Heart left ventricle (tissue), 13 donors: ENCODE data around the gene COMMD10.

ENCODE experiments used
- CTCF ChIP-seq, 12 donors: fragments of 200-600 bp; sonication (generic) in 4 of 12; IDR thresholded peaks; one replicate each; pipeline versions ENCODE4 v1.5.0 to v1.8.0; 2018 to 2022; ENCODE audit warnings: antibody characterized with exemption in 12 of 12, mild to moderate bottlenecking in 5 of 12
- POLR2A ChIP-seq, 2 donors: fragments of 450-650 bp; IDR thresholded peaks; one replicate each; pipeline ENCODE4 v1.6.1; 2017; ENCODE audit warnings: antibody characterized with exemption in 2 of 2, mild to moderate bottlenecking in 2 of 2, moderate library complexity in 2 of 2
- donor health status: ischemic (EF 13 %, LVEDD 7.1; RV severe dilation, severe dysfunction).
- donor health status: DM: no; HTN: yes; CAD: no.
- donor health status: DM: no; HTN: no; CAD: no.
- donor health status: ischemic (EF 25% LVEDD 6.9; RV normal size, moderate dysfunction).
- donor health status: ischemic (EF 25% LVEDD 5.7; RV mildly dilated, moderate dysfunction).
- donor health status: ischemic (EF 35%, LVEDD 5.7; RV mildly dilated, moderate dysfunction).
- donor health status: nonischemic (EF 11% LVEDD 7.7; RV severe dilation, severe dysfunction).
- donor health status: DM: yes; HTN: yes; CAD: no.
- donor health status: PGD.
- donor health status: ischemic (EF 29% LVEDD 5.4; RV normal size, mild dysfunction).
- donor health status: nonischemic (EF 23%, LVEDD 6.1; RV moderate dilation, normal function).

GRCh38 chr5:116308391-116308790 is 223.6 kb downstream of the COMMD10 start:
- TF ChIP-seq CTCF (IDR thresholded peaks at IDR 0.05): no peak
- no peak for TF ChIP-seq POLR2A (IDR thresholded peaks at IDR 0.05)
